Activated CD8-positive, alpha-beta T cell treated with anti-CD3 and anti-CD28 coated beads for 36 hours (primary cell): Measurements from ENCODE around the gene ESYT2. TPM values are rescaled to one million over a fixed set of nuclear protein-coding genes. Genes with fewer than 3 reads are reported as not detected.

Experiments
- ATAC-seq: fragments of 200-7000 bp; cut with Tn5 transposase; one replicate; pipeline ENCODE4 v1.10.0; 2021; ENCODE audit warnings: mild to moderate bottlenecking, moderate library complexity
- CTCF ChIA-PET: fragments of 350-600 bp; sonication (Branson Sonifier 250); formaldehyde crosslinking; loops from one replicate; lab custom pipeline; 2021; ENCODE audit warnings: antibody characterized with exemption; lab: Charles Lee
- POLR2A ChIA-PET: fragments of 350-600 bp; sonication (Branson Sonifier 250); formaldehyde crosslinking; loops from one replicate; lab custom pipeline; 2021; ENCODE audit warnings: antibody characterized with exemption; lab: Charles Lee
- DNase-seq: peaks from one replicate; pipeline ENCODE4 v3.0.0-alpha.2; 2020
- H3K27ac Mint-ChIP-seq: one replicate; pipeline ENCODE4 v1.8.0; 2021; ENCODE audit warnings: mild to moderate bottlenecking, mixed read lengths
- H3K27me3 Mint-ChIP-seq: one replicate; pipeline ENCODE4 v1.8.0; 2021; ENCODE audit warnings: mixed read lengths
- H3K36me3 Mint-ChIP-seq: one replicate; pipeline ENCODE4 v1.8.0; 2021; ENCODE audit warnings: low read depth, mixed read lengths
- H3K4me1 Mint-ChIP-seq: one replicate; pipeline ENCODE4 v1.8.0; 2021; ENCODE audit warnings: low read depth, mixed read lengths
- H3K4me3 Mint-ChIP-seq: one replicate; pipeline ENCODE4 v1.8.0; 2021; ENCODE audit warnings: mild to moderate bottlenecking, moderate library complexity, mixed read lengths
- H3K9me3 Mint-ChIP-seq: one replicate; pipeline ENCODE4 v1.8.0; 2021; ENCODE audit warnings: mixed read lengths
- intact Hi-C: fragments of 100-400 bp; cut with micrococcal nuclease; formaldehyde crosslinking; loops from one replicate; pipeline ENCODE4 v1.10.0; 2022
- total RNA-seq, 2 experiments: library from RNA; stranded (reverse); gene quantifications; one replicate each; pipeline ENCODE4 v1.2.3, GENCODE V29; 2021
- TF ChIP-seq, protein P1 (sequence below): fragments of 200-600 bp; IDR thresholded peaks from one replicate; pipeline ENCODE4 v1.8.0; 2022; ENCODE audit warnings: antibody characterized with exemption, mild to moderate bottlenecking

ESYT2 gene
- total RNA-seq, 2 experiments from 2014 or later = 55.5 to 56.6 TPM

DNA sequence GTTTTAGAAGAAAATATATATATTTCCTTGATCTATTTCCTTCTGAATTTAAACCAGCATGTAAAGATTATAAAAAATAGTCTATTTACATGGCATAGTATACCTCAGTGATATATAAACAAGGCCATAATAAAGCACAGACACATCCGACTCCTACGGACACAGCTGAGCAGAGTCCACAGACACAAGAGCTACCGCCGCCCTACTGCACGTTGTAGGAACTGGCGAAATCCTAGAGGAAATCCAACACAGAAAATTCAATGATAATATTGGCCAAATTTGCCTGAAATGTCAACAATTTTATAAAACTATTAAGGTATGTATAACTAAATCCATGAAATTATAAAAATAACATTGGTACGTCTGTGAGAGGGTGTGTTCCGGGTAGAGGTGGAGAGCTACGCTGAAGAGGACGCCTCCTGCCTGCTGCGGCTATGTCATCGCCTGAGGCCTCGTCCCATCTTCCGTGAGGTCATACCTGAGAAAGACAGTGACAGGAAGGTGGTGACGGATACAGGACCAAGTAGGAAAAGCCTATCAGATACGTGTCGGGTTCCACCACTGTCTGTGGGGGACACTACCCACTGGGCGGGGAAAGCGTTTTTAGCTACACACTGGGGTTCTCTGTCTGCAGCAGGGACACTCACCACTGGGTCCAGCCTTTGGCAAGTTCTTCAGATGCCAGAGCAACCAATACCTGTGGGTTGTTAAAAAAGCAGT is 95.4 kb downstream of the ESYT2 start:
- Mint-ChIP-seq H3K9me3 (no peaks in the 10 kb centered on the region), H3K36me3 (peaks cover 30% of the 10 kb centered on the region), H3K27me3 (no peaks in the 10 kb centered on the region), H3K27ac (no peak overlapping the region), H3K4me3 (no peak overlapping the region), H3K4me1 (peaks cover 2% of the 10 kb centered on the region)
- ATAC-seq = no peak
- TF ChIP-seq, protein P1, sequence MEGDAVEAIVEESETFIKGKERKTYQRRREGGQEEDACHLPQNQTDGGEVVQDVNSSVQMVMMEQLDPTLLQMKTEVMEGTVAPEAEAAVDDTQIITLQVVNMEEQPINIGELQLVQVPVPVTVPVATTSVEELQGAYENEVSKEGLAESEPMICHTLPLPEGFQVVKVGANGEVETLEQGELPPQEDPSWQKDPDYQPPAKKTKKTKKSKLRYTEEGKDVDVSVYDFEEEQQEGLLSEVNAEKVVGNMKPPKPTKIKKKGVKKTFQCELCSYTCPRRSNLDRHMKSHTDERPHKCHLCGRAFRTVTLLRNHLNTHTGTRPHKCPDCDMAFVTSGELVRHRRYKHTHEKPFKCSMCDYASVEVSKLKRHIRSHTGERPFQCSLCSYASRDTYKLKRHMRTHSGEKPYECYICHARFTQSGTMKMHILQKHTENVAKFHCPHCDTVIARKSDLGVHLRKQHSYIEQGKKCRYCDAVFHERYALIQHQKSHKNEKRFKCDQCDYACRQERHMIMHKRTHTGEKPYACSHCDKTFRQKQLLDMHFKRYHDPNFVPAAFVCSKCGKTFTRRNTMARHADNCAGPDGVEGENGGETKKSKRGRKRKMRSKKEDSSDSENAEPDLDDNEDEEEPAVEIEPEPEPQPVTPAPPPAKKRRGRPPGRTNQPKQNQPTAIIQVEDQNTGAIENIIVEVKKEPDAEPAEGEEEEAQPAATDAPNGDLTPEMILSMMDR = no peak
- ChIA-PET POLR2A (no interaction called here), CTCF (interaction anchor here (2.1 kb wide), 1 partner anchor 14 kb away, joined by 4 read pairs; no protein-coding TSS in a partner anchor)
- no peak for DNase-seq
- intact Hi-C loops = no loop called here

DNA sequence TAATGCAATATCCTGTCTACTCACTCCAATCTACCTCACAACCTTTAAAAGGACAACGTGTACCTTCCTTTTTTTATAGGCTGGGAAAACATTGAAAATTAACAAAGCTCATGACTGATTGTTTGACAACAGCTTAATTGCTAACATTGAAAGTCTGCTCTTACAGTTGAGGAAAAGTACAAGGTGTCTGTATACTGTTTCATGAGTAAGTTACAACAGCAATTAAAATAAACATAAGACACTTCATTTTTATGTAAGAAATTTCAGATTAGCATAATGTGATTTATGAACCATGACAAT is 96.1 kb downstream of the ESYT2 start:
- CTCF ChIA-PET = interaction anchor here (1.0 to 2.1 kb wide), 2 partner anchors 13 to 18 kb away, joined by 3 to 4 read pairs; no protein-coding TSS in a partner anchor
- Mint-ChIP-seq H3K27ac (no peak overlapping the region), H3K36me3 (peaks cover 25% of the 10 kb centered on the region), H3K9me3 (no peaks in the 10 kb centered on the region), H3K27me3 (no peaks in the 10 kb centered on the region), H3K4me3 (no peak overlapping the region), H3K4me1 (peaks cover 4% of the 10 kb centered on the region)
- ATAC-seq = no peak
- no peak for DNase-seq
- POLR2A ChIA-PET = interaction anchor here (0.9 kb wide), 1 partner anchor 29 kb away, joined by 4 read pairs; the partner anchor contains the start of gene NCAPG2
- intact Hi-C loops = no loop called here
- TF ChIP-seq, protein P1 = no peak

DNA sequence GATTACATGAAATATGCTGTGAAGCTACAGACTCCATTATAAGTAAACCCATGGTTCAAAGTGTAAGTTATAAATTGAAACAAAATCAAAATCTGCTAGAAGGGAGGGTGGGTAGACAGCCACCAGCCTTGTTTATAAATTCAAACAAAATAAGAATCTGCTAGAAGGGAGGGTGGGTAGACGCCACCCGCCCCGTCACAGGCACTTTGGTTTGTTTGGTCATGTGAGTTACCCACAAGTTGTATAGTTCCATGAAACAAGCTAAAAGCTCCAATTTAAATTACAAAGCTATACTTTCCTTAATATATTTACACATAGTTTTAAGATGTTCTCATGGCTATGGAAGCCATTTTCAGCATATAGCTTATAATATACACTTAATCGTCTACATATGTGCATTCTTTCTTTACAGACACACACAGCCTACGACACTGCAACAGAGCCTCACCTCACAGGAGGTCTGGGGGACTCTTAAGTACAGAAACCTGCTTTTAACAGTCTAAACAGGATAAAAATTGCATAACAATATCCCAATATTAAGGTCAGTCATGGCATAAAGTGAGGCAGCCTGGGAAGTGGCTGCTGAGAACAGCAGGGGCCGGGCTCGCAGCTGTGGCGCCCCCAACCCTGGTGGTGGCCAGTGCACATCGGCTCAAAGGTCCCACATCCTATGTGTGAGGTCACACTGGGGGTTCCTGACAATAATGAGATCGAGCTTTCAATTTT is 96.7 kb downstream of the ESYT2 start:
- no peak for DNase-seq
- ChIA-PET CTCF (interaction anchor here (1.0 to 1.8 kb wide), 2 partner anchors 9 to 18 kb away, joined by 3 read pairs; no protein-coding TSS in a partner anchor), POLR2A (interaction anchor here (0.9 kb wide), 1 partner anchor 28 kb away, joined by 4 read pairs; the partner anchor contains the start of gene NCAPG2)
- H3K36me3 Mint-ChIP-seq = peaks cover 25% of the 10 kb centered on the region
- H3K4me1 Mint-ChIP-seq = peaks cover 4% of the 10 kb centered on the region
- TF ChIP-seq, protein P1 = no peak
- no peaks in the 10 kb centered on the region for H3K9me3 Mint-ChIP-seq
- ATAC-seq = peak; percentile 27
- H3K27ac Mint-ChIP-seq = no peak overlapping the region
- intact Hi-C loops = no loop called here
- no peaks in the 10 kb centered on the region for H3K27me3 Mint-ChIP-seq
- no peak overlapping the region for H3K4me3 Mint-ChIP-seq

DNA sequence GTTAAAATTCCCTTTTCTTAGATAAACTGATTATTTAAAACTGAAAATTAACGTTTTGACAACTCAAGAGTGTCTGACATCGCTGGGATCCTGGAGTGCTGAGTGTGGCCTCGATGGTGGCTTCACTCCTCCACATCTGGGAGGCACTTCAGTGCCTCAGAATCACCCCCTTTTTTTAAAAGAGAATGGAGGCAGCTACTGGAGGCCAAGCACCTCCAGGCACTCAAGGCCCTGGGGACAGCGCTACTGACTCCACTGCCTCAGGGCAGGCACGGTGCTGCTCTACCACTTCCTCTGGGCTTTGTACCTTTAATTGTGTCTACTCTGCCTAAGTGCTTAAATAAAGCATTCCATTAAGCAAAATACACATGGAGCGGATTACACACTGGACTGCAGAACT is 97.5 kb downstream of the ESYT2 start:
- Mint-ChIP-seq H3K36me3 (peaks cover 19% of the 10 kb centered on the region), H3K27me3 (no peaks in the 10 kb centered on the region), H3K4me3 (no peak overlapping the region), H3K27ac (no peak overlapping the region), H3K9me3 (no peaks in the 10 kb centered on the region), H3K4me1 (peaks cover 4% of the 10 kb centered on the region)
- intact Hi-C loops = no loop called here
- ChIA-PET CTCF (interaction anchor here (1.4 to 1.8 kb wide), 2 partner anchors 9 to 10 kb away, joined by 3 read pairs; no protein-coding TSS in a partner anchor), POLR2A (no interaction called here)
- ATAC-seq = no peak
- DNase-seq = no peak
- TF ChIP-seq, protein P1 = no peak
